Uterus (tissue), 4 donors: ENCODE measurements around the gene DNMBP. TPM values are rescaled to one million over a fixed set of nuclear protein-coding genes. Genes with fewer than 3 reads are reported as not detected.
"Not testable (repeated sequence)": the region's sequence is repeated elsewhere in the genome, so short reads cannot be mapped to it uniquely, and the experiment has no call there.

Source experiments
- DNase-seq, 2 donors: peaks; one replicate each; pipeline ENCODE4 v3.0.0-alpha.2; 2019 to 2020
- H3K27ac ChIP-seq, 2 donors: fragments of 200-600 bp; sonication (generic); 1 replicate in 1 of 2; 2 replicates in 1 of 2; pipeline ENCODE4 v1.5.1; 2016 to 2018
- H3K27me3 ChIP-seq, 2 donors: fragments of 200-600 bp; sonication (generic); one replicate each; pipeline ENCODE4 v1.5.1; 2018 to 2019; ENCODE audit warnings: control low read depth in 1 of 2
- H3K36me3 ChIP-seq, 2 donors: fragments of 200-600 bp; sonication (generic); one replicate each; pipeline ENCODE4 v1.5.1; 2019; ENCODE audit warnings: control low read depth in 1 of 2
- H3K4me1 ChIP-seq, 2 donors: fragments of 200-600 bp; sonication (generic); one replicate each; pipeline ENCODE4 v1.5.1; 2018 to 2019; ENCODE audit warnings: control low read depth in 1 of 2
- H3K4me3 ChIP-seq, 2 donors: fragments of 200-600 bp; sonication (generic); 1 replicate in 1 of 2; 2 replicates in 1 of 2; pipeline ENCODE4 v1.5.1; 2018 to 2019; ENCODE audit warnings: mild to moderate bottlenecking in 1 of 2
- H3K9me3 ChIP-seq, 2 donors: fragments of 200-600 bp; sonication (generic); one replicate each; pipeline ENCODE4 v1.5.1; 2019; ENCODE audit warnings: control low read depth in 1 of 2
- POLR2A ChIP-seq, 2 donors: fragments of 450-650 bp; IDR thresholded peaks; one replicate each; pipeline ENCODE4 v1.6.1; 2016; ENCODE audit warnings: antibody characterized with exemption in 2 of 2, mild to moderate bottlenecking in 1 of 2, moderate library complexity in 1 of 2
- intact Hi-C: fragments of 100-400 bp; cut with DNase I; formaldehyde crosslinking; loops from one replicate; pipeline ENCODE4 v1.15.1; 2023; ENCODE audit warnings: low total_unique reads
- total RNA-seq, 4 donors: library from RNA; depleted of rRNA in 3 of 4; stranded (reverse); fragments of >200 nt in 3 of 4; gene quantifications; one replicate each; pipeline versions ENCODE4 v1.1.0 to v1.2.4, GENCODE V29; 2014 to 2023
- TF ChIP-seq, protein P1 (sequence below), 4 experiments: fragments of 200-600 bp in 2 of 4; fragments of 450-650 bp in 2 of 4; sonication (generic) in 2 of 4; IDR thresholded peaks; one replicate each; pipeline ENCODE4 v1.5.1; 2016 to 2019; ENCODE audit warnings: antibody characterized with exemption in 4 of 4, mild to moderate bottlenecking in 2 of 4, moderate library complexity in 1 of 4
- donor health status: DM: yes; HTN: yes; CAD: no.

DNMBP gene
- total RNA-seq, 4 donors from 2014 or later = 5.9 to 34.9 (median 22.4) TPM

DNA sequence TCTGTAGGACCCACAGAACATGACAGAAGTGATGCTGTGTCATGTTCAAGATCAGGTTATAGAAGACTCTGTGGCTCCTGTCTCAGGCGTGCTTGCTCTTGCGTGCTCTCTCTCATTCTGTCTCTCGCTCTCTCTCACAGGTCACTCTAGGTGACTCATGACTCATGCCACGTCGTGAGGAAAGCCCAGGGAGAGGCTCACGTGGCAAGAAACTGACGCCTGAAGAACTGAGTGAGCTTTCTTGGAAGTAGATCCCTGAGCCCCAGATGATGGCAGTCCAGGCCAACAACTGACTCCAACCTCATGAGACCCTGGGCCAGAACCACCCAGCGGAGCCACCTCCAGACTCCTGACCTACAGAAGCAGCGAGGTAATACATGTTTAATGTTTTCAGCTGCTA lies 103.3 kb downstream of the DNMBP start:
- DNase-seq = peak; percentile 23 to 69

DNA sequence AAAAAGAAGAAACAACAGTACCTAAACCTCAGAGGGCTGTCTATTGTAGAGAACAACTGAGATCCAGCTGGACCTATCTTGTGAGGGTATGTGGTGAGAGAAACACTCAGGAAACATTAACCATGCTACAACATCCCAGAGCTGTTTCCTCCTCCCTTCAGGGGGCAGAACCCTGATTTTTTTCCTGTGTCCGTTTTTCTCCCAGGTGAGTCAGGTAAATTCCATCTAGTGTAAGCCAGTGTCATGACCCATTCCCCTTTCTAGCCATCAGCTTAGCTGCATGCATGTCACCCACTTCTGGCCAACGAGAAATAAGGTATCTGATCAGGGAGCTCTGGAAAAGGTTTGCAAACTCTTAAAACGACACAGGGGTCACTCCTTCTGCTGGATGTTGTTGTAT lies 103.8 kb downstream of the DNMBP start:
- H3K36me3 ChIP-seq = no peaks in the 10 kb centered on the region
- H3K27ac ChIP-seq = no peak overlapping the region
- intact Hi-C loops = no loop called here

More for the DNA sequence above, 103.3 kb downstream of the DNMBP start:
- H3K36me3 ChIP-seq = no peaks in the 10 kb centered on the region
- TF ChIP-seq, protein P1, sequence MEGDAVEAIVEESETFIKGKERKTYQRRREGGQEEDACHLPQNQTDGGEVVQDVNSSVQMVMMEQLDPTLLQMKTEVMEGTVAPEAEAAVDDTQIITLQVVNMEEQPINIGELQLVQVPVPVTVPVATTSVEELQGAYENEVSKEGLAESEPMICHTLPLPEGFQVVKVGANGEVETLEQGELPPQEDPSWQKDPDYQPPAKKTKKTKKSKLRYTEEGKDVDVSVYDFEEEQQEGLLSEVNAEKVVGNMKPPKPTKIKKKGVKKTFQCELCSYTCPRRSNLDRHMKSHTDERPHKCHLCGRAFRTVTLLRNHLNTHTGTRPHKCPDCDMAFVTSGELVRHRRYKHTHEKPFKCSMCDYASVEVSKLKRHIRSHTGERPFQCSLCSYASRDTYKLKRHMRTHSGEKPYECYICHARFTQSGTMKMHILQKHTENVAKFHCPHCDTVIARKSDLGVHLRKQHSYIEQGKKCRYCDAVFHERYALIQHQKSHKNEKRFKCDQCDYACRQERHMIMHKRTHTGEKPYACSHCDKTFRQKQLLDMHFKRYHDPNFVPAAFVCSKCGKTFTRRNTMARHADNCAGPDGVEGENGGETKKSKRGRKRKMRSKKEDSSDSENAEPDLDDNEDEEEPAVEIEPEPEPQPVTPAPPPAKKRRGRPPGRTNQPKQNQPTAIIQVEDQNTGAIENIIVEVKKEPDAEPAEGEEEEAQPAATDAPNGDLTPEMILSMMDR (IDR thresholded peaks at IDR 0.05) = no peak
- intact Hi-C loops = no loop called here
- no peaks in the 10 kb centered on the region for H3K27me3 ChIP-seq
- no peaks in the 10 kb centered on the region for H3K9me3 ChIP-seq
- H3K27ac ChIP-seq = no peak overlapping the region
- H3K4me3 ChIP-seq = no peak overlapping the region
- H3K4me1 ChIP-seq = no peaks in the 10 kb centered on the region

DNA sequence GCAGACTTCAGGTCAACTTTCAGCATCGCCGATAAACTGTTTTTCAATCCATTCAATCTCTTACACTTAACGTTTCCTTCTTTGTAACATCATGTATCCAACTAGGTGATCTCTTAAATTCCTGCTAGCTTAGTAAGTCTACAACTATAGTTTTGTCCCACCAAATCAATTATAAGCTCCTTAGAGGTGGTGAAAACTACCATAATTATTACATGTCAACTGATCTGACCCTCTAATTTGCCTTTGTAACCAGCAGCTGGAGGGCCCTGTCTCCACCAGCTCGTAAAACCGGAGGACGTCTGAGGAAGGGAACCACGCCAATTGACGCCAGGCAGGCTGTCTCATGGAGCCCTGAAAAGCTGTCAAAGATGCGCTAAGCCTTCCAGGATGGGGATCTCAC lies 113.9 kb downstream of the DNMBP start:
- Histone ChIP-seq H3K4me1 (no peaks in the 10 kb centered on the region), H3K27me3 (no peaks in the 10 kb centered on the region), H3K4me3 (no peak overlapping the region), H3K36me3 (no peaks in the 10 kb centered on the region), H3K9me3 (no peaks in the 10 kb centered on the region), H3K27ac (no peak overlapping the region)
- TF ChIP-seq, protein P1 (IDR thresholded peaks at IDR 0.05) = no peak
- no peak for TF ChIP-seq POLR2A (IDR thresholded peaks at IDR 0.05)
- intact Hi-C loops = no loop called here
- no peak for DNase-seq

More for the DNA sequence above, 103.8 kb downstream of the DNMBP start:
- Histone ChIP-seq H3K27me3 (no peaks in the 10 kb centered on the region), H3K4me1 (no peaks in the 10 kb centered on the region), H3K9me3 (no peaks in the 10 kb centered on the region), H3K4me3 (no peak overlapping the region)
- DNase-seq = no peak
- no peak for TF ChIP-seq POLR2A (IDR thresholded peaks at IDR 0.05)
- TF ChIP-seq, protein P1 (IDR thresholded peaks at IDR 0.05) = no peak

GRCh38 chr10:99895066-99895465 lies 114.7 kb downstream of the DNMBP start:
- H3K36me3 ChIP-seq, H3K4me3 ChIP-seq, H3K27ac ChIP-seq, H3K4me1 ChIP-seq, DNase-seq, intact Hi-C loops, H3K9me3 ChIP-seq, H3K27me3 ChIP-seq: not testable (repeated sequence)

GRCh38 chr10:99894613-99895012 lies 115.1 kb downstream of the DNMBP start:
- H3K36me3 ChIP-seq = no peaks in the 10 kb centered on the region
- no peak overlapping the region for H3K4me3 ChIP-seq
- intact Hi-C loops = no loop called here
- no peak for DNase-seq
- no peaks in the 10 kb centered on the region for H3K9me3 ChIP-seq
- H3K27me3 ChIP-seq = no peaks in the 10 kb centered on the region
- H3K4me1 ChIP-seq = no peaks in the 10 kb centered on the region
- TF ChIP-seq, protein P1 (IDR thresholded peaks at IDR 0.05) = no peak
- TF ChIP-seq POLR2A (IDR thresholded peaks at IDR 0.05) = no peak
- H3K27ac ChIP-seq = no peak overlapping the region

GRCh38 chr10:99888622-99889021 lies 121.1 kb downstream of the DNMBP start:
- H3K36me3 ChIP-seq = no peaks in the 10 kb centered on the region
- intact Hi-C loops = no loop called here

More at GRCh38 chr10:99888622-99889021, 121.1 kb downstream of the DNMBP start:
- Histone ChIP-seq H3K4me1 (no peaks in the 10 kb centered on the region), H3K9me3 (no peaks in the 10 kb centered on the region), H3K4me3 (no peak overlapping the region), H3K27me3 (no peaks in the 10 kb centered on the region), H3K27ac (no peak overlapping the region)
- DNase-seq = no peak
- TF ChIP-seq POLR2A (IDR thresholded peaks at IDR 0.05) = no peak
- TF ChIP-seq, protein P1 (IDR thresholded peaks at IDR 0.05) = no peak
